ENCODE results near the gene C11orf98. TPM values are rescaled to one million over a fixed set of nuclear protein-coding genes. Genes with fewer than 3 reads are reported as not detected.
A peak's percentile ranks its signal among the peaks of the same experiment; 100 is the strongest.

Gene C11orf98
- total and polyA plus RNA-seq, 2 of the 13 experiments (the other 11 are each of a cell fraction or from before 2014, with no cell fraction given), result 30.4 to 91.8 TPM

DNA sequence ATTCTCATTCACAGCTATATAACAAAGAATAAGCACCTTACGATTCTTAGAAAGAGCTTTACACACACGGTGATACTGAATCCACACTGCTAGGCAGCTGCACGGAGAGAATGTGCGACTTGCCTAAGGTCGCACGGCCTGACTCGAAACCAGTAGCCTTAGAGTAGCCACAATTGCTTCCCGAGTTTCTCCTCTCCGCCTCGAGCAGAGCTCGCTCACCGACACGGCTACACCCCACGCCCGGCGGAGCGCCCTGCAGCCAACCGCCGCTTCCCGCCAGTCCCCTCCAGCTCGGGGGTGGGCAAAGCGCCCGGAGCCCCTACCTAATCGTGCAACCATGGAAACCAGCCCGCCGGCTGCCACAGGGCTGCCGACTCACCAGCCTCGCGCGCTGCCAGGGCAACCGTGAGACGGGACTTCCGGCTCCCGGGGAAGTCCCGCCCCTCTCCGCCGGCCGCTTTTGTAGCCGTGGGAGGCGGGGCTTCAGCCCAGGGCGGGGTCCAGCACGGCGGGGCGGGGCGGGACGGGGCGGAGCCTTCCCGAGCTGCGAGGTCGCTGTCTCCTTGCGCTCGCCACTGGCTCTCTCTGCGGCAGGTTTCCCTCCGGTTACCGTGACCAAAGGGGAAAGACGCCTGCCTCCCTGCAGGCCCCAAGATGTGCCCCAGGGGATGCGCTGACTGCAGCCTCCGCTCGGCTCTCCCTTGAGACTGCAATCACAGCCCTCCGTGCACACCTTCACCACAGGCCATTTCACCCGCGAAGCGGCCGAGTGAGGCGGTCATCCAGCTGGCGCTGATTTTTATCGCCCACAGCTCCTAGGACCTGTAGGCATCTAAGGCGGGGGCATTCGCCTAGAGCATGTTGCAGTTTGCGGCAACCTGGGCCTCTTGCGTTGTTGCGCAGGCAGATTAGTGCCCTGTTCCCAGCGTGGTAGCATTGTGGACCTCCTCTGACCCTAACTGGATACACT lies 41.2 kb upstream of the C11orf98 start (continued):
- TF ChIP-seq GRHL1 (CRISPR knock-in tag; conservative IDR thresholded peaks at IDR 0.05) (no peak), ZNF674 (CRISPR knock-in tag; IDR thresholded peaks at IDR 0.05; ENCODE audit: low read depth) (no peak), RAD21 (CRISPR knock-in tag; IDR thresholded peaks at IDR 0.05) (no peak), ZBTB20 (CRISPR knock-in tag; IDR thresholded peaks at IDR 0.05; ENCODE audit: borderline replicate concordance, low read depth) (no peak; the same call in 1 of the 2 replicates), ZNF10 (CRISPR knock-in tag; IDR thresholded peaks at IDR 0.05; ENCODE audit: borderline replicate concordance, low read depth) (no peak), KLF6 (CRISPR knock-in tag; IDR thresholded peaks at IDR 0.05) (no peak), PRMT3 (CRISPR knock-in tag; IDR thresholded peaks at IDR 0.05; ENCODE audit: borderline replicate concordance, low read depth) (no peak), MAFK (conservative IDR thresholded peaks at IDR 0.05 in 1 of 2, IDR thresholded peaks at IDR 0.05 in 1 of 2; ENCODE audit: low read length in 2 of 2) (no peak), ZNF275 (CRISPR knock-in tag; IDR thresholded peaks at IDR 0.05; ENCODE audit: borderline replicate concordance) (no peak), ZNF317 (CRISPR knock-in tag; IDR thresholded peaks at IDR 0.05) (0 out of 2 replicates have a peak, but pooled peaks have one; percentile 39), ZMYM4 (CRISPR knock-in tag; IDR thresholded peaks at IDR 0.05) (no peak), SP2 (CRISPR knock-in tag; IDR thresholded peaks at IDR 0.05) (peak; percentile 75), CBX5 (CRISPR knock-in tag; IDR thresholded peaks at IDR 0.05; ENCODE audit: borderline replicate concordance) (peak; percentile 26; the same call in 1 of the 2 replicates), ZNF644 (CRISPR knock-in tag; IDR thresholded peaks at IDR 0.05; ENCODE audit: low read depth) (no peak), ELF3 (CRISPR knock-in tag; IDR thresholded peaks at IDR 0.05) (peak; percentile 28; the same call in 1 of the 2 replicates), MZF1 (CRISPR knock-in tag; IDR thresholded peaks at IDR 0.05; ENCODE audit: borderline replicate concordance) (no peak)
- TF ChIP-seq, protein P1, sequence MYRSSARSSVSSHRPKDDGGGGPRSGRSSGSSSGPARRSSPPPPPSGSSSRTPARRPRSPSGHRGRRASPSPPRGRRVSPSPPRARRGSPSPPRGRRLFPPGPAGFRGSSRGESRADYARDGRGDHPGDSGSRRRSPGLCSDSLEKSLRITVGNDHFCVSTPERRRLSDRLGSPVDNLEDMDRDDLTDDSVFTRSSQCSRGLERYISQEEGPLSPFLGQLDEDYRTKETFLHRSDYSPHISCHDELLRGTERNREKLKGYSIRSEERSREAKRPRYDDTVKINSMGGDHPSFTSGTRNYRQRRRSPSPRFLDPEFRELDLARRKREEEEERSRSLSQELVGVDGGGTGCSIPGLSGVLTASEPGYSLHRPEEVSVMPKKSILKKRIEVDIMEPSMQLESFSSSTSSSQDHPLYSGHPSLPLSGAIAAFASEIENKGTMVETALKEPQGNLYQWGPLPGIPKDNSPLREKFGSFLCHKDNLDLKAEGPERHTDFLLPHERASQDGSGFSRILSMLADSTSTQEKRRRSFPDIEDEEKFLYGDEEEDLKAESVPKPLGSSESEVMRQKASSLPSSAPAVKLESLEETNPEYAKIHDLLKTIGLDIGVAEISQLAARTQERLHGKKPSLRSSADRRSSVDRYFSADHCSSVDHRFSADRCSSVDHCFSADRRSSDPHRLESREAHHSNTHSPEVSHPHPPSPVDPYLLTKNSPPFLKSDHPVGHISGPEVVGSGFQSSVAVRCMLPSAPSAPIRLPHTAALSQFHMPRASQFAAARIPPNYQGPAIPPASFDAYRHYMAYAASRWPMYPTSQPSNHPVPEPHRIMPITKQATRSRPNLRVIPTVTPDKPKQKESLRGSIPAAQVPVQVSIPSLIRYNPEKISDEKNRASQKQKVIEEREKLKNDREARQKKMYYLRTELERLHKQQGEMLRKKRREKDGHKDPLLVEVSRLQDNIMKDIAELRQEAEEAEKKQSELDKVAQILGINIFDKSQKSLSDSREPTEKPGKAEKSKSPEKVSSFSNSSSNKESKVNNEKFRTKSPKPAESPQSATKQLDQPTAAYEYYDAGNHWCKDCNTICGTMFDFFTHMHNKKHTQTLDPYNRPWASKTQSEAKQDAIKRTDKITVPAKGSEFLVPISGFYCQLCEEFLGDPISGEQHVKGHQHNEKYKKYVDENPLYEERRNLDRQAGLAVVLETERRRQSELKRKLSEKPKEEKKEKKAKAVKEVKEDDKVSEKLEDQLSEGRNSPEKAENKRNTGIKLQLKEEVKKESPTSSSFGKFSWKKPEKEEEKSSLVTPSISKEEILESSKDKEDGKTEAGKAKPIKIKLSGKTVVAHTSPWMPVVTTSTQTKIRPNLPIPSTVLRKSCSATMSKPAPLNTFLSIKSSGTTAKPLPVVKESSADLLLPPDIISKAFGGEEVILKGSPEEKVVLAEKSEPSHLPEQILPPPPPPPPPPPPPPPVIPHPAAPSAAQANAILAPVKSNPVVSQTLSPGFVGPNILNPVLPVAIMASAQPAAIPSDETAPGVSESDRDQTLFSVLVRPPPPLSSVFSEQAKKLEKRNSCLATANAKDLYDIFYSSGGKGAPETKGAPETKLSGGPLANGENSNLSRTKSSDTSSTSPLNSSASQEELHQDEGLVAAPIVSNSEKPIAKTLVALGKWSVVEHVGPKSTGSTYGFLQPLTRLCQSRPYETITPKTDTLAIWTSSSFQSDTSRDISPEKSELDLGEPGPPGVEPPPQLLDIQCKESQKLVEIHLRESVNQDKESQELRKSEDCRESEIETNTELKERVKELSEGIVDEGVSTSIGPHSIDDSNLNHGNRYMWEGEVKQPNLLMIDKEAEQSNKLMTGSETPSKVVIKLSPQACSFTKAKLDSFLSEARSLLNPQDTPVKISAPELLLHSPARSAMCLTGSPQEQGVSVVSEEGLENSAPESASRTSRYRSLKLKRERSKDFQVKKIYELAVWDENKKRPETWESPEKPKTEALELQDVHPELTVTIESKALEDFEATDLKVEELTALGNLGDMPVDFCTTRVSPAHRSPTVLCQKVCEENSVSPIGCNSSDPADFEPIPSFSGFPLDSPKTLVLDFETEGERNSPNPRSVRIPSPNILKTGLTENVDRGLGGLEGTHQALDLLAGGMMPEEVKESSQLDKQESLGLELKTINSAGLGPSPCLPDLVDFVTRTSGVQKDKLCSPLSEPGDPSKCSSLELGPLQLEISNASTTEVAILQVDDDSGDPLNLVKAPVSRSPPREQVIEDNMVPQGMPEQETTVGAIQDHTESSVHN (CRISPR knock-in tag; IDR thresholded peaks at IDR 0.05), result 0 out of 2 replicates have a peak, but pooled peaks have one; percentile 33

All from HepG2 (cell line).